Common myeloid progenitor, CD34-positive (primary cell): ENCODE results near the gene GIGYF1.
A peak's percentile ranks its signal among the peaks of the same experiment; 100 is the strongest.

Experiments
- CTCF ChIA-PET: fragments of 350-600 bp; sonication (Branson Sonifier 250); formaldehyde crosslinking; loops from one replicate; lab custom pipeline; 2021; ENCODE audit warnings: antibody characterized with exemption; lab: Charles Lee
- POLR2A ChIA-PET: fragments of 350-600 bp; sonication (Branson Sonifier 250); formaldehyde crosslinking; loops from one replicate; lab custom pipeline; 2021; ENCODE audit warnings: antibody characterized with exemption; lab: Charles Lee
- DNase-seq, 3 donors: peaks; one replicate each; pipeline versions ENCODE4 v3.0.0 to v3.0.0-alpha.2; 2013
- H3K27ac ChIP-seq, 2 experiments: 1 replicate in 1 of 2; 2 replicates in 1 of 2; pipeline ENCODE4 v1.7.0; 2013; ENCODE audit warnings: inconsistent platforms in 2 of 2, low read length in 2 of 2, mild to moderate bottlenecking in 2 of 2, low read depth in 1 of 2, moderate library complexity in 1 of 2; ENCODE audit not compliant: severe bottlenecking in 2 of 2, insufficient read depth in 1 of 2, poor library complexity in 1 of 2
- H3K27me3 ChIP-seq, 5 experiments: replicated peaks in 2 of 5; 1 replicate in 3 of 5; 2 replicates in 2 of 5; pipeline versions ENCODE4 v1.6.1 to v1.7.0; 2013; ENCODE audit warnings: low read length in 4 of 5, mild to moderate bottlenecking in 2 of 5, moderate library complexity in 2 of 5, inconsistent platforms in 1 of 5; ENCODE audit not compliant: insufficient read depth in 5 of 5, control insufficient read depth in 4 of 5
- H3K36me3 ChIP-seq, 4 experiments: 1 replicate in 2 of 4; 2 replicates in 2 of 4; pipeline versions ENCODE4 v1.6.1 to v1.7.0; 2013; ENCODE audit warnings: low read length in 3 of 4, control low read depth in 1 of 4, mild to moderate bottlenecking in 1 of 4; ENCODE audit not compliant: control insufficient read depth in 4 of 4, insufficient read depth in 4 of 4
- H3K4me1 ChIP-seq, 4 experiments: 1 replicate in 3 of 4; 2 replicates in 1 of 4; pipeline versions ENCODE4 v1.6.1 to v1.7.1; 2013; ENCODE audit warnings: low read length in 3 of 4, mild to moderate bottlenecking in 3 of 4, control low read depth in 1 of 4, inconsistent platforms in 1 of 4, moderate library complexity in 1 of 4; ENCODE audit not compliant: control insufficient read depth in 4 of 4, insufficient read depth in 4 of 4; ENCODE audit errors: control extremely low read depth in 1 of 4
- H3K4me3 ChIP-seq, 7 experiments: 1 replicate in 4 of 7; 2 replicates in 3 of 7; pipeline versions ENCODE4 v1.5.1 to v1.7.0; 2013; ENCODE audit warnings: mild to moderate bottlenecking in 7 of 7, low read length in 6 of 7, moderate library complexity in 6 of 7, inconsistent platforms in 2 of 7, low read depth in 2 of 7, control low read depth in 1 of 7; ENCODE audit not compliant: insufficient read depth in 4 of 7, control insufficient read depth in 1 of 7; ENCODE audit errors: extremely low read depth in 1 of 7
- H3K9me3 ChIP-seq, 5 experiments: 1 replicate in 4 of 5; 2 replicates in 1 of 5; pipeline versions ENCODE4 v1.6.1 to v1.7.1; 2013; ENCODE audit warnings: low read length in 4 of 5, mild to moderate bottlenecking in 2 of 5, inconsistent platforms in 1 of 5, low read depth in 1 of 5, moderate library complexity in 1 of 5; ENCODE audit not compliant: control insufficient read depth in 4 of 5, insufficient read depth in 2 of 5; ENCODE audit errors: control extremely low read depth in 1 of 5
- WGBS: methylation state at CpG from one replicate; pipeline ENCODE4 v1.1.5; 2013; ENCODE audit not compliant: insufficient coverage; 5-methylcytosine and 5-hydroxymethylcytosine counted together

Gene GIGYF1

GRCh38 chr7:100677308-100678267 is 16.5 kb downstream of the GIGYF1 start:
- Histone ChIP-seq H3K27me3 (no peaks in the 10 kb centered on the region), H3K4me1 (peaks cover 0 to 18% (median 13%) of the 10 kb centered on the region in 4 experiments), H3K9me3 (no peaks in the 10 kb centered on the region), H3K36me3 (peaks cover 0 to 61% (median 47%) of the 10 kb centered on the region in 4 experiments), H3K4me3 (no peak overlapping the region), H3K27ac (peak overlapping the region in 1 of 2 experiments; percentile 5)
- ChIA-PET POLR2A (interaction anchor here (0.6 kb wide), 1 partner anchor 187 kb away, joined by 4 read pairs; no protein-coding TSS in a partner anchor), CTCF (interaction anchor here (0.9 to 7.6 kb wide), 9 partner anchors 12 to 113 kb away, joined by 3 to 80 read pairs (median 4); partner anchors contain the start of genes FBXO24, GIGYF1 and MOSPD3)
- DNase-seq: no peak
- WGBS: 92% methylated on average over 30 of the region's 36 CpGs

DNA sequence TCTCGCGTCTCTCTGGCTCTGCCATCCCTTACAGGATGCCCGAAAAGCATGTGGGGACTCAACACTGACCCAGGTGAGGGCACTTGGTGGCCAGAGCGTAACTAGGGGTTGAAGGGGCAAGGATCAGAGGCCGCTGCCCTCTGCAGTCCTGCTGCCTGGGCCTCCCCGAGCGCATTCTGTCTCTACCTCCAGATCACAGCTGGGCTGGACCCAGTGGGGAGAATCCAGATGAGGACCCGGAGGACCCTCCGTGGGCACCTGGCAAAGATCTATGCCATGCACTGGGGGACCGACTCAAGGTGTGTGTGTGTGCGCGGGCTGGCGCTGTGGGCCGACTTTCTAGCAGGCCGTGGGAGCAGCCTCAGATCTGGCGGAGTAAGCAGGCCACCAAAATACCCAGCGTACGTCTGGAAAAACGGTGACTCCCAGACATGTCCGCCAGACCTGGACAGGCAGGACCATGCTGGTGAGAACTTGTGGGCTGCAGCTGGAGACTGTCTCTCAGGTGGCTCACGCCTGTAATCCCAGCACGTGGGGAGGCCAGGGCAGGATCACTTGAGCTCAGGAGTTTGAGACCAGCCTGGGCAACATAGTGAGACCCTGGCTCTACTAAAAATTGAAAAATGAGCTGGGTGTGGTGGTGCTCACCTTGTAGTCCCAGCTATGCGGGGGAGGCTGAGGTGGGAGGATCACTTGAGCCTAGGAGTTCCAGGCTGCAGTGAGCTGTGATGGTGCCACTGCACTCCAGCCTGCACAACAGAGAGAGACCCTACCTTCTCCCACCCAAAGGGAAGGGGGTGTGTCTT is 17.3 kb downstream of the GIGYF1 start:
- POLR2A ChIA-PET: interaction anchor here (1.5 kb wide), 1 partner anchor 64 kb away, joined by 4 read pairs; the partner anchor contains the start of gene MOSPD3
- CTCF ChIA-PET: interaction anchor here (0.9 to 7.6 kb wide), 7 partner anchors 13 to 90 kb away, joined by 3 to 80 read pairs (median 4); partner anchors contain the start of genes FBXO24, GIGYF1, LRCH4 and MOSPD3
- H3K4me1 ChIP-seq: peaks cover 0 to 19% (median 13%) of the 10 kb centered on the region in 4 experiments
- no peak for DNase-seq
- no peaks in the 10 kb centered on the region for H3K9me3 ChIP-seq
- H3K27ac ChIP-seq: peak overlapping the region in 1 of 2 experiments; percentile 79
- H3K4me3 ChIP-seq: peak overlapping the region in 2 of 7 experiments; percentile 39 to 96
- no peaks in the 10 kb centered on the region for H3K27me3 ChIP-seq
- 94% methylated on average over 22 of the region's 23 CpGs for WGBS
- peaks cover 0 to 53% (median 39%) of the 10 kb centered on the region in 4 experiments for H3K36me3 ChIP-seq

DNA sequence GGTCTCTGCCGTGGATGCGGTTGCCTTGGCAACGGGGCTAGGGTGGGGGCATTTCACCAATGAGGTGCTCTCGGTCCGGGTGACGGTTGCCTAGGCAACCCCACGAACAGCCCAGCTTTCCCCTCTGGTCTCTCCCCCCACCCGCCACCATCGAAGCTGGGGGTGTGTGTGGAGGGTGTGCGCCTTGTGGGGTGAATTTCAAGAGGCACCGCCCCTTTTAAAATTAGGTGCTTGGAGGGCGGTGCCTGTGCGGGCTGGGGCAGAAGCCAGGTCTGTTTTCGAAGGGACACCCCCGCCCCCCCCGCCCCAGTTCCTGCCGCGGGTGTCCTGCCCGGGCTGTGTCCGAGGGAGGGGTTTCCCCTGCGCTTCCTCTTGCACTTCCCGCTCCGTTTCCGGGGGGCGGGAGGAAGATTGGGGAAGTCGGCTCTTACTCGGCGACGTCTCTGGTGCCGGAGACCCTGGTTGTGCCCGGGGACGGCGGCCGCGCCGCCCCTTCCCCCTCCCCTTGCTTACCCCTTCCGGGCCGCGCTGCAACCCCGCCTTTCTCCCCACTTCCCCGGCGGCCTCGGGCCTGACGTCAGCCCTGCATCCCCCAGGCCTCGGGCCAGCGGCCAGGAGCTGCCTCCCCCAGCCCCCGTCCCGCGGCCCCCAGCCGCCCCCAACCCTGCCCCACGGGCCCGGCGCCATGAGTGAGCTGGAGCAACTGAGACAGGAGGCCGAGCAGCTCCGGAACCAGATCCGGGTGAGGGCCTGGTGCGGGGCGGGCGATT is 18.3 kb downstream of the GIGYF1 start:
- no peaks in the 10 kb centered on the region for H3K9me3 ChIP-seq
- peak overlapping the region; percentile 32 to 96 (median 89) for H3K4me3 ChIP-seq
- 0% methylated on average over 13 of the region's 59 CpGs for WGBS
- no peaks in the 10 kb centered on the region for H3K27me3 ChIP-seq
- peak; percentile 76 to 85 (median 79) for DNase-seq
- ChIA-PET POLR2A (interaction anchor here (0.5 to 1.5 kb wide), 2 partner anchors 19 to 63 kb away, joined by 3 to 4 read pairs; partner anchors contain the start of gene MOSPD3), CTCF (interaction anchor here (0.7 to 7.6 kb wide), 5 partner anchors 14 to 206 kb away, joined by 3 to 80 read pairs (median 3); partner anchors contain the start of genes FBXO24, GIGYF1, LRCH4 and MOSPD3)
- H3K4me1 ChIP-seq: peaks cover 0 to 19% (median 13%) of the 10 kb centered on the region in 4 experiments
- H3K36me3 ChIP-seq: peaks cover 0 to 43% (median 35%) of the 10 kb centered on the region in 4 experiments
- H3K27ac ChIP-seq: peak overlapping the region in 1 of 2 experiments; percentile 79

DNA sequence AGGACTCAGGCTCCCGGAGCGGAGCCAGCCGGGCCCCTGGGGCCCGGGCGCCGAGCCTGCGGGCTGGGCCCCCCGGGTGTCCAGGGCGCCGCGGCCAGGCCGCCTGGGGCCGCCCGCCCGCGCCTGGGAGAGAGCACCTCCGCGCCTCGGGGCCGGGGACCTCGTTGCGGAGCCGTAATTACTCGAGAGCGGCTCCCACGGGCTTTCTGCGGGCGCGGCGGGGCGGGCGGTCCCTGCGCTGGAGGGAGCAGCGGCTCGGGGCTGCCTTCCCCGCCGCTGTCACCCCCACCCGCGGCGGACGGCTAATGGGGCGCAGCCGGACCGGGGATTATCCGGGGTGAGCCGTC is 19.0 kb downstream of the GIGYF1 start:
- H3K4me1 ChIP-seq: peaks cover 0 to 19% (median 13%) of the 10 kb centered on the region in 4 experiments
- peak overlapping the region in 1 of 2 experiments; percentile 95 for H3K27ac ChIP-seq
- peak overlapping the region; percentile 65 to 96 (median 89) for H3K4me3 ChIP-seq
- peaks cover 0 to 38% (median 30%) of the 10 kb centered on the region in 4 experiments for H3K36me3 ChIP-seq
- no peaks in the 10 kb centered on the region for H3K9me3 ChIP-seq
- 0% methylated on average over 41 of the region's 46 CpGs for WGBS
- CTCF ChIA-PET: interaction anchor here (1.1 to 7.6 kb wide), 2 partner anchors 15 to 205 kb away, joined by 3 to 80 read pairs; partner anchors contain the start of gene GIGYF1
- no peak for DNase-seq
- POLR2A ChIA-PET: interaction anchor here (1.0 to 1.5 kb wide), 2 partner anchors 8 to 63 kb away, joined by 3 to 4 read pairs; partner anchors contain the start of gene MOSPD3
- no peaks in the 10 kb centered on the region for H3K27me3 ChIP-seq

DNA sequence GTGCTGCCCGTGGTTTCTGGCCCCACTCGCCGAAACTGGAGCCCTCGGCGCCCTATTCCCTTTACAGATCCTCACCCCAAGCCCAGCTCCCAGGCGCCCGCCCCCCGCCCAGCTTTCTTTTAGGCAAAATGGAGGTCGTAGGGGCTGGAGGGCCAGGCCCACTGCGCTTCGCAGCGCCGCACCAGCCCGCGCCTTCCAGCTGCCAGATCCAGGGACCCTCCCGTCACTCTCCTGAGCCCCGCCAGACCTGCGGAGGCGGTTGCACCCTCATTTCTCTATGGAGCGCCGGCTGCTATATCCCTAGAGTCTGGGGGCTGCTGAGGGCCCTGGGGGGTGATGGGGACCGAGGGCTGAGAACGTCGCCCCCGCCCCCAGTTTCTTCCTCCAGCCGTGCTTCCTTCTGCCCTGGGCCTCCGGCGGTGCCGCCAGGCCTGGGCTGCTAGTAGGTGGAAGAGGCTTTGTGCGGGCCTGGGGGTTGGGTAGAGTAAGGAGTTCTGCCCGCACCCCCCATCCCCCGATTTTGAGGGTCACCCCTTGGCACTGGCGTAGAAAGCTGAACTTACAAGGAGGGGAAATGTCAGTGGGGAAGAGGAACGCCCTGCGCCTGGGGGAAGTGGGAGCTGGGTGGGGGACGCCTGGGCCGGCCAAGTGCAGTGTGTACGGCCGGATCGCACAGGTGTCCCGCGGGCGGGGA is 19.5 kb downstream of the GIGYF1 start:
- no peaks in the 10 kb centered on the region for H3K9me3 ChIP-seq

More for the DNA sequence above, 19.5 kb downstream of the GIGYF1 start:
- Histone ChIP-seq H3K4me1 (peaks cover 0 to 19% (median 13%) of the 10 kb centered on the region in 4 experiments), H3K27me3 (no peaks in the 10 kb centered on the region), H3K27ac (peak overlapping the region; percentile 15 to 95), H3K36me3 (peaks cover 0 to 33% (median 26%) of the 10 kb centered on the region in 4 experiments), H3K4me3 (peak overlapping the region; percentile 65 to 96 (median 89))
- ChIA-PET POLR2A (interaction anchor here (0.9 to 1.0 kb wide), 2 partner anchors 9 to 245 kb away, joined by 3 read pairs; partner anchors contain the start of gene MEPCE), CTCF (interaction anchor here (0.6 to 7.6 kb wide), 4 partner anchors 15 to 204 kb away, joined by 3 to 80 read pairs (median 3); partner anchors contain the start of gene GIGYF1)
- 0% methylated on average over 16 of the region's 43 CpGs for WGBS
- DNase-seq: peak in 1 of 3 donors; percentile 48
